ENCODE results near the gene TRAK2. TPM values are rescaled to one million over a fixed set of nuclear protein-coding genes. Genes with fewer than 3 reads are reported as not detected.

Gene TRAK2
- total and polyA plus RNA-seq, 2 of the 13 experiments (the other 11 are each of a cell fraction or from before 2014, with no cell fraction given): 7.7 to 21.0 TPM

DNA sequence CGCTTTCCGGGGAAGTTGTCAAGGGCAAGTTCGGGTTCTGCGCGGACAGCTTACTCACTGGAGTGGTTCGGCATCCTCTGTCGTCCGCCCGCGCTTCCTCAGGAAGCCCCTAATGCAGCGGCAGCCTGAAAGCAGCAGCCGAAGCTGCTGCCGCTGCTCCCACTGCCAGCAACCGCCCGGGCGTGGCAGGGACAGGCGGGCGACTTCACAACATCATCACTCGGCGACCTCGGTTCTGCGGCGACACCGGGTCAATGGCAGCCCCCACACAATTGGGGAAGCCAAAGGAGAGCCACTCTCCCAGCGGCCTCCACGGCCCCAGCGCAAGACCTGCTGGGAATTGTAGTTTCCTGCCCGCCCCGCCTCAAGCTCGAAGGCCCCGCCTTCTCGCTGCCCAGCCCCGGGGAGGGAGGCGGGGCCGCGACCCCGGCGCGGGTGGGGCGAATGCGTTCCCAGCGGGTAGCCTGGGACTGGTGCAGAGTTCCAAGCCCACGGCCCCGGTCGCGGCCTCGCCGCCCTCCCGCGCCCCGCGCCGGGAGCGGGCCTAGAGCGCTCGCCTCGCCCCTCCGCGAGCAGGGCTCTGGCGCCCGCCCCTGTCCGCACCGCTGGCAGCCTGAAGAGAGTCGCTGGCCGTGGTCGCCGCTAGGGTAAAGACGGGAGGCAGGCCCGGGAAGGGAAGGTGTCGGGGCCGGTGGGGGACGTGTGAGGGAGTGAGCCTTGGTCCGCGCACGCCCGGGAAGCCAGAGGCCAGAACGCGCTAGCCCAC lies at the start of gene TRAK2, which contains the start of gene STRADB (continued):
- TF ChIP-seq, protein P1, sequence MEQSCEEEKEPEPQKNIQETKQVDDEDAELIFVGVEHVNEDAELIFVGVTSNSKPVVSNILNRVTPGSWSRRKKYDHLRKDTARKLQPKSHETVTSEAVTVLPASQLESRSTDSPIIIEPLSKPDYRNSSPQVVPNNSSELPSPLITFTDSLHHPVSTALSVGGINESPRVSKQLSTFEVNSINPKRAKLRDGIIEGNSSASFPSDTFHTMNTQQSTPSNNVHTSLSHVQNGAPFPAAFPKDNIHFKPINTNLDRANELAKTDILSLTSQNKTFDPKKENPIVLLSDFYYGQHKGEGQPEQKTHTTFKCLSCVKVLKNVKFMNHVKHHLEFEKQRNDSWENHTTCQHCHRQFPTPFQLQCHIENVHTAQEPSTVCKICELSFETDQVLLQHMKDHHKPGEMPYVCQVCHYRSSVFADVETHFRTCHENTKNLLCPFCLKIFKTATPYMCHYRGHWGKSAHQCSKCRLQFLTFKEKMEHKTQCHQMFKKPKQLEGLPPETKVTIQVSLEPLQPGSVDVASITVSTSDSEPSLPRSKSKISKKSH (CRISPR knock-in tag; IDR thresholded peaks at IDR 0.05; ENCODE audit: borderline replicate concordance): no peak
- TF ChIP-seq, protein P2, sequence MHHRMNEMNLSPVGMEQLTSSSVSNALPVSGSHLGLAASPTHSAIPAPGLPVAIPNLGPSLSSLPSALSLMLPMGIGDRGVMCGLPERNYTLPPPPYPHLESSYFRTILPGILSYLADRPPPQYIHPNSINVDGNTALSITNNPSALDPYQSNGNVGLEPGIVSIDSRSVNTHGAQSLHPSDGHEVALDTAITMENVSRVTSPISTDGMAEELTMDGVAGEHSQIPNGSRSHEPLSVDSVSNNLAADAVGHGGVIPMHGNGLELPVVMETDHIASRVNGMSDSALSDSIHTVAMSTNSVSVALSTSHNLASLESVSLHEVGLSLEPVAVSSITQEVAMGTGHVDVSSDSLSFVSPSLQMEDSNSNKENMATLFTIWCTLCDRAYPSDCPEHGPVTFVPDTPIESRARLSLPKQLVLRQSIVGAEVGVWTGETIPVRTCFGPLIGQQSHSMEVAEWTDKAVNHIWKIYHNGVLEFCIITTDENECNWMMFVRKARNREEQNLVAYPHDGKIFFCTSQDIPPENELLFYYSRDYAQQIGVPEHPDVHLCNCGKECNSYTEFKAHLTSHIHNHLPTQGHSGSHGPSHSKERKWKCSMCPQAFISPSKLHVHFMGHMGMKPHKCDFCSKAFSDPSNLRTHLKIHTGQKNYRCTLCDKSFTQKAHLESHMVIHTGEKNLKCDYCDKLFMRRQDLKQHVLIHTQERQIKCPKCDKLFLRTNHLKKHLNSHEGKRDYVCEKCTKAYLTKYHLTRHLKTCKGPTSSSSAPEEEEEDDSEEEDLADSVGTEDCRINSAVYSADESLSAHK (CRISPR knock-in tag; IDR thresholded peaks at IDR 0.05; ENCODE audit: borderline replicate concordance): no peak; the same call in 1 of the 2 replicates
- TF ChIP-seq, protein P3, sequence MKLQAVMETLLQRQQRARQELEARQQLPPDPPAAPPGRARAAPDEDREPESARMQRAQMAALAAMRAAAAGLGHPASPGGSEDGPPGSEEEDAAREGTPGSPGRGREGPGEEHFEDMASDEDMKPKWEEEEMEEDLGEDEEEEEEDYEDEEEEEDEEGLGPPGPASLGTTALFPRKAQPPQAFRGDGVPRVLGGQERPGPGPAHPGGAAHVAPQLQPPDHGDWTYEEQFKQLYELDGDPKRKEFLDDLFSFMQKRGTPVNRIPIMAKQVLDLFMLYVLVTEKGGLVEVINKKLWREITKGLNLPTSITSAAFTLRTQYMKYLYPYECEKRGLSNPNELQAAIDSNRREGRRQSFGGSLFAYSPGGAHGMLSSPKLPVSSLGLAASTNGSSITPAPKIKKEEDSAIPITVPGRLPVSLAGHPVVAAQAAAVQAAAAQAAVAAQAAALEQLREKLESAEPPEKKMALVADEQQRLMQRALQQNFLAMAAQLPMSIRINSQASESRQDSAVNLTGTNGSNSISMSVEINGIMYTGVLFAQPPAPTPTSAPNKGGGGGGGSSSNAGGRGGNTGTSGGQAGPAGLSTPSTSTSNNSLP (IDR thresholded peaks at IDR 0.05; ENCODE audit: low read depth, low read length): no peak
- TF ChIP-seq MTF2 (CRISPR knock-in tag; IDR thresholded peaks at IDR 0.05; ENCODE audit: borderline replicate concordance): peak; percentile 93; the same call in 1 of the 2 replicates
- peak; percentile 84; the same call in 1 of the 2 replicates for TF ChIP-seq KLF11 (CRISPR knock-in tag; IDR thresholded peaks at IDR 0.05)
- 0 out of 2 replicates have a peak, but pooled peaks have one; percentile 46 for TF ChIP-seq ZNF740 (CRISPR knock-in tag; IDR thresholded peaks at IDR 0.05)
- no peak for TF ChIP-seq ZFP36L2 (CRISPR knock-in tag; IDR thresholded peaks at IDR 0.05)
- TF ChIP-seq, protein P4, sequence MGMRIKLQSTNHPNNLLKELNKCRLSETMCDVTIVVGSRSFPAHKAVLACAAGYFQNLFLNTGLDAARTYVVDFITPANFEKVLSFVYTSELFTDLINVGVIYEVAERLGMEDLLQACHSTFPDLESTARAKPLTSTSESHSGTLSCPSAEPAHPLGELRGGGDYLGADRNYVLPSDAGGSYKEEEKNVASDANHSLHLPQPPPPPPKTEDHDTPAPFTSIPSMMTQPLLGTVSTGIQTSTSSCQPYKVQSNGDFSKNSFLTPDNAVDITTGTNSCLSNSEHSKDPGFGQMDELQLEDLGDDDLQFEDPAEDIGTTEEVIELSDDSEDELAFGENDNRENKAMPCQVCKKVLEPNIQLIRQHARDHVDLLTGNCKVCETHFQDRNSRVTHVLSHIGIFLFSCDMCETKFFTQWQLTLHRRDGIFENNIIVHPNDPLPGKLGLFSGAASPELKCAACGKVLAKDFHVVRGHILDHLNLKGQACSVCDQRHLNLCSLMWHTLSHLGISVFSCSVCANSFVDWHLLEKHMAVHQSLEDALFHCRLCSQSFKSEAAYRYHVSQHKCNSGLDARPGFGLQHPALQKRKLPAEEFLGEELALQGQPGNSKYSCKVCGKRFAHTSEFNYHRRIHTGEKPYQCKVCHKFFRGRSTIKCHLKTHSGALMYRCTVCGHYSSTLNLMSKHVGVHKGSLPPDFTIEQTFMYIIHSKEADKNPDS (CRISPR knock-in tag; IDR thresholded peaks at IDR 0.05): 0 out of 2 replicates have a peak, but pooled peaks have one; percentile 80
- peak; percentile 81 for TF ChIP-seq YEATS4 (CRISPR knock-in tag; IDR thresholded peaks at IDR 0.05; ENCODE audit: borderline replicate concordance)
- TF ChIP-seq SNAI1 (CRISPR knock-in tag; IDR thresholded peaks at IDR 0.05; ENCODE audit: borderline replicate concordance): peak; percentile 96; the same call in 1 of the 2 replicates
- peak; percentile 60 for TF ChIP-seq SRF (IDR thresholded peaks at IDR 0.05; ENCODE audit: low read depth, low read length)
- TF ChIP-seq STAT6 (CRISPR knock-in tag; IDR thresholded peaks at IDR 0.05; ENCODE audit: borderline replicate concordance): no peak; the same call in 1 of the 2 replicates
- TF ChIP-seq ZMYM3 (CRISPR knock-in tag; IDR thresholded peaks at IDR 0.05): 0 out of 2 replicates have a peak, but pooled peaks have one; percentile 17
- TF ChIP-seq E2F2 (CRISPR knock-in tag; IDR thresholded peaks at IDR 0.05; ENCODE audit: borderline replicate concordance): peak; percentile 77; the same call in 1 of the 2 replicates

Measured in HepG2 (cell line).